SK-N-MC (cell line): ENCODE measurements around the gene PYGL.

Experiments
- EZH2 ChIP-seq: fragments of 200-600 bp; sonication (generic); IDR thresholded peaks from one replicate; pipeline ENCODE4 v1.6.1; 2017; ENCODE audit warnings: antibody characterized with exemption
- FOXP2 ChIP-seq: optimal IDR thresholded peaks from 2 replicates; pipeline ENCODE3; 2011; ENCODE audit warnings: mild to moderate bottlenecking, moderate library complexity; ENCODE audit not compliant: insufficient read depth; ENCODE audit errors: extremely low read length, control extremely low read depth
- POLR2AphosphoS5 ChIP-seq: IDR thresholded peaks from 2 replicates; pipeline ENCODE4 v1.6.1; 2012; ENCODE audit warnings: mild to moderate bottlenecking, low read depth, low read length, borderline replicate concordance

DNA sequence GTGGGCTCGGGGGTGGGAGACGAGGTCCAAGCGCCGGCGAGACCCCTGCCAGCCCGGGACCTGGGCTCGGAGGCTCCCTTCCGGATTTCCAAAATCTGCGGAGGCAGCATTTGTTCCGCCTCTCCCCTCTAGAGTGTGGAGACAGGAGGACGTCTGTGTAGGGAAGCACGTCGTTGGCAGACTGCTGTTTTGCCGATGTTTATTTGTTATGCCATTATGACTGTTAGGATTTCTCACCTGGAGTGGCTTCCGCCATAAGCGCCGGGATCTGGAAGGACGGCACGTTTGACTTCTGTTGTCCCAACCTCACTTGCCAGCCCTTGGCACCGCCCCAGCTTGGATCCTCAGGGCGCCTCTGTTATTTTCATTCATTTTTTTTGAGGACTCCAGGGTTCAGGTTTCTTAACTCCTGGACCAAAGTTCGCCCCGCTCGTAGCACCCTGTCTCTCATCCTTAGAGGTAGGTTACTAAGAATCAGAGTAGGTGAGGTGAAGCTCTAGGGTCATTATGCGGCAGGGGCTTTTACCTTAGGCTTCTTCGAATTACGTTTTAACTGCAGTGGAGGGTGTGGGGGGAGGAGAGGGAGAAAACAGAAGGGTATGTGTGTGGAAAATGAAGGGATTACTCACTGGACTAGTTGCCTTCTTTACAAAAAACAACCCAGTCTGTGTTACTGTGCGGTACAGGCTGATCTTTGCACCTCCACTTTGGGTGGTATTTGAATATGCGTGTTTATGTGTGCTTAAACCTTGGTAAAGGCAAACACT, 547 bp upstream of the PYGL start:
- TF ChIP-seq POLR2AphosphoS5 (no peak), FOXP2 (no peak), EZH2 (no peak)
